SKM-1 (cell line): ENCODE measurements around the gene GNG4.
"Not testable (repeated sequence)": the region's sequence is repeated elsewhere in the genome, so short reads cannot be mapped to it uniquely, and the experiment has no call there.

Source experiments
- DNase-seq: peaks from one replicate; lab custom pipeline; 2025; ENCODE audit not compliant: unreplicated experiment; lab: John Stamatoyannopoulos, UW

The GNG4 gene

GRCh38 chr1:235628316-235629005, 21.1 kb downstream of the GNG4 start:
- no peak for DNase-seq

- no peak for DNase-seq
These were observed 23.8 kb downstream of the GNG4 start for GRCh38 chr1:235625831-235626230.

GRCh38 chr1:235625340-235625739, 24.2 kb downstream of the GNG4 start:
- DNase-seq = no peak

- DNase-seq = no peak
These were observed 24.8 kb downstream of the GNG4 start for GRCh38 chr1:235624721-235625333.

- DNase-seq = no peak
These were observed 26.4 kb downstream of the GNG4 start for GRCh38 chr1:235622936-235623779.

- not testable (repeated sequence) for DNase-seq
These were observed 30.4 kb downstream of the GNG4 start for GRCh38 chr1:235619149-235619548.

- DNase-seq = no peak
These were observed 31.8 kb downstream of the GNG4 start for GRCh38 chr1:235617808-235618207.

GRCh38 chr1:235617140-235617539, 32.4 kb downstream of the GNG4 start:
- DNase-seq = no peak

GRCh38 chr1:235614442-235614954, 35.1 kb downstream of the GNG4 start:
- no peak for DNase-seq

- no peak for DNase-seq
These were observed 36.0 kb downstream of the GNG4 start for GRCh38 chr1:235613602-235614001.

GRCh38 chr1:235612761-235613160, 36.8 kb downstream of the GNG4 start:
- DNase-seq = no peak

- DNase-seq = no peak
These were observed 39.4 kb downstream of the GNG4 start for GRCh38 chr1:235610157-235610556.

- DNase-seq = no peak
These were observed 41.3 kb downstream of the GNG4 start for GRCh38 chr1:235608278-235608677.

- DNase-seq = no peak
These were observed 42.3 kb downstream of the GNG4 start for GRCh38 chr1:235607284-235607683.

GRCh38 chr1:235601104-235601503, 48.5 kb downstream of the GNG4 start:
- no peak for DNase-seq

- no peak for DNase-seq
These were observed 50.0 kb downstream of the GNG4 start for GRCh38 chr1:235599536-235599935.

- peak; percentile 31 for DNase-seq
These were observed 51.6 kb downstream of the GNG4 start for GRCh38 chr1:235597867-235598553.

GRCh38 chr1:235595079-235595478, 54.5 kb downstream of the GNG4 start:
- no peak for DNase-seq

GRCh38 chr1:235594281-235594895, 55.2 kb downstream of the GNG4 start:
- DNase-seq = not testable (repeated sequence)

GRCh38 chr1:235588916-235589515, 60.6 kb downstream of the GNG4 start:
- DNase-seq = no peak
